RWPE1 (cell line): ENCODE data around the gene DDIT3.

ENCODE experiments used
- CTCF ChIA-PET: fragments of 350-600 bp; sonication (Branson Sonifier 250); formaldehyde crosslinking; extraction: SDS; loops from one replicate; lab custom pipeline; 2021; lab: Yijun Ruan, JAX
- POLR2A ChIA-PET: fragments of 400-600 bp; formaldehyde crosslinking; extraction: SDS; loops from one replicate; lab custom pipeline; 2020; ENCODE audit warnings: antibody characterized with exemption; ENCODE audit not compliant: low non-redundant PET; lab: Yijun Ruan, JAX
- DNase-seq: peaks from one replicate; pipeline ENCODE4 v3.0.0; 2012; ENCODE audit warnings: low spot score
- H3K27ac ChIP-seq: fragments of 450-650 bp; 2 replicates; pipeline ENCODE4 v1.5.1; 2017
- CTCF ChIP-seq: fragments of 450-650 bp; conservative IDR thresholded peaks from 2 replicates; pipeline ENCODE4 v1.5.1; 2017; ENCODE audit warnings: low read depth, mild to moderate bottlenecking

The DDIT3 gene

GRCh38 chr12:57558864-57559263 is 38.5 kb upstream of the DDIT3 start:
- no peak for DNase-seq
- CTCF ChIA-PET: no interaction called here
- POLR2A ChIA-PET: no interaction called here
- H3K27ac ChIP-seq: no peak overlapping the region
- no peak for TF ChIP-seq CTCF

- ChIA-PET POLR2A (no interaction called here), CTCF (no interaction called here)
- no peak for TF ChIP-seq CTCF
- no peak for DNase-seq
- H3K27ac ChIP-seq: no peak overlapping the region
Observed at GRCh38 chr12:57554897-57555296, 34.6 kb upstream of the DDIT3 start.

DNA sequence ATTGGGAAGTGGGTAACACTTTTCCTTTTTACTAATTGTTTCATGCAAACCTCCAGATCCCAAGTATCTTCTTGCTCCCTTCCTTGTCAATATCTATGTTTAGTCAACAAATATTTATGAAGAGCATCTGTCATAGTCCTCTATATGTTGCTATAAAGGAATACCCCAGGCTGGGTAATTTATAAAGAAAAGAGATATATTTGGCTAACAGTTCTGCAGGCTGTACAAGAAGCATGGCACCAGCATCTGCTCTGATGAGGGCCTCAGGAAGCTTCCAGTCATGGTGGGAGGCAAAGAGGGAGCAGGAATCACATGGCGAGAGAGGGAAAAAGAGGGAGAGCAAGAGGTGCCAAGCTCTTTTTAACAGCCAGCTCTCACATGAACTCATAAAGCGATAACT is 34.1 kb upstream of the DDIT3 start:
- DNase-seq: no peak
- CTCF ChIA-PET: interaction anchor here (0.6 kb wide), 1 partner anchor 12 kb away, joined by 8 read pairs; no protein-coding TSS in a partner anchor
- H3K27ac ChIP-seq: no peak overlapping the region
- POLR2A ChIA-PET: no interaction called here
- no peak for TF ChIP-seq CTCF

GRCh38 chr12:57553343-57554202 is 33.3 kb upstream of the DDIT3 start:
- DNase-seq: no peak
- H3K27ac ChIP-seq: no peak overlapping the region
- POLR2A ChIA-PET: no interaction called here
- CTCF ChIA-PET: interaction anchor here (0.6 to 0.8 kb wide), 2 partner anchors 11 to 30 kb away, joined by 3 to 8 read pairs; no protein-coding TSS in a partner anchor
- no peak for TF ChIP-seq CTCF

GRCh38 chr12:57552835-57553313 is 32.6 kb upstream of the DDIT3 start:
- POLR2A ChIA-PET: no interaction called here
- no peak for DNase-seq
- CTCF ChIA-PET: interaction anchor here (0.7 to 0.8 kb wide), 2 partner anchors 15 to 31 kb away, joined by 3 to 6 read pairs; no protein-coding TSS in a partner anchor
- H3K27ac ChIP-seq: no peak overlapping the region
- TF ChIP-seq CTCF: no peak

GRCh38 chr12:57552306-57552651 is 32.0 kb upstream of the DDIT3 start:
- TF ChIP-seq CTCF: no peak
- ChIA-PET POLR2A (no interaction called here), CTCF (interaction anchor here (0.7 kb wide), 1 partner anchor 15 kb away, joined by 6 read pairs; no protein-coding TSS in a partner anchor)
- no peak overlapping the region for H3K27ac ChIP-seq
- DNase-seq: no peak
